GM10266 (cell line): Measurements from ENCODE around the gene CEL.
"Not testable (repeated sequence)": the region's sequence is repeated elsewhere in the genome, so short reads cannot be mapped to it uniquely, and the experiment has no call there.

Source experiments
- DNase-seq: peaks from one replicate; pipeline ENCODE4 v3.0.0; 2012; ENCODE audit errors: extremely low spot score
- CTCF ChIP-seq: IDR thresholded peaks from 2 replicates; pipeline ENCODE4 v1.5.1; 2012; ENCODE audit warnings: mild to moderate bottlenecking, low read depth; ENCODE audit not compliant: control insufficient read depth, insufficient read depth; ENCODE audit errors: missing control alignments

CEL gene

GRCh38 chr9:133080161-133080560, 18.4 kb downstream of the CEL start:
- TF ChIP-seq CTCF, result no peak

GRCh38 chr9:133080786-133081779, 19.3 kb downstream of the CEL start:
- not testable (repeated sequence) for DNase-seq

More at GRCh38 chr9:133080161-133080560, 18.4 kb downstream of the CEL start:
- no peak for DNase-seq

- not testable (repeated sequence) for DNase-seq
These were observed 20.3 kb downstream of the CEL start for GRCh38 chr9:133081957-133082644.

GRCh38 chr9:133083688-133084087, 21.9 kb downstream of the CEL start:
- DNase-seq, result not testable (repeated sequence)

- DNase-seq, result not testable (repeated sequence)
These were observed 24.6 kb downstream of the CEL start for GRCh38 chr9:133086212-133086860.

- TF ChIP-seq CTCF, result no peak
- no peak for DNase-seq
These were observed 25.1 kb downstream of the CEL start for GRCh38 chr9:133086894-133087293.

- TF ChIP-seq CTCF, result no peak
- DNase-seq, result no peak
These were observed 25.8 kb downstream of the CEL start for GRCh38 chr9:133087429-133088145.

GRCh38 chr9:133088146-133088750, 26.5 kb downstream of the CEL start:
- no peak for DNase-seq
- TF ChIP-seq CTCF, result no peak

- no peak for DNase-seq
- no peak for TF ChIP-seq CTCF
These were observed 27.0 kb downstream of the CEL start for GRCh38 chr9:133088756-133089155.
